RWPE2 (cell line): ENCODE measurements around the gene TLR3.
A peak's percentile ranks its signal among the peaks of the same experiment; 100 is the strongest.

ENCODE experiments used
- ATAC-seq: fragments of 200-7000 bp; cut with Tn5 transposase; 3 replicates; pipeline ENCODE4 v1.9.1; 2021; ENCODE audit warnings: low read depth
- DNase-seq: peaks from one replicate; pipeline ENCODE4 v3.0.0-alpha.2; 2020; ENCODE audit warnings: low spot score
- H3K27ac ChIP-seq: fragments of 450-650 bp; 2 replicates; pipeline ENCODE4 v1.5.1; 2017; ENCODE audit warnings: mild to moderate bottlenecking; ENCODE audit not compliant: poor library complexity, severe bottlenecking
- H3K27me3 ChIP-seq: fragments of 250-450 bp; sonication (Bioruptor Pico); 2 replicates; pipeline ENCODE4 v1.5.1; 2021; ENCODE audit warnings: mild to moderate bottlenecking, moderate library complexity; ENCODE audit not compliant: insufficient read depth, poor library complexity, severe bottlenecking
- H3K36me3 ChIP-seq: fragments of 250-450 bp; sonication (Bioruptor Pico); 2 replicates; pipeline ENCODE4 v1.5.1; 2020; ENCODE audit warnings: low read depth, mild to moderate bottlenecking, moderate library complexity
- H3K4me1 ChIP-seq: fragments of 250-450 bp; sonication (Bioruptor Pico); 2 replicates; pipeline ENCODE4 v1.5.1; 2021; ENCODE audit warnings: mild to moderate bottlenecking, moderate library complexity; ENCODE audit not compliant: insufficient read depth, poor library complexity, severe bottlenecking
- H3K4me3 ChIP-seq: fragments of 250-450 bp; sonication (Bioruptor Pico); 2 replicates; pipeline ENCODE4 v1.5.1; 2021; ENCODE audit warnings: mild to moderate bottlenecking, moderate library complexity; ENCODE audit not compliant: severe bottlenecking
- H3K9me3 ChIP-seq: fragments of 250-450 bp; sonication (Bioruptor Pico); 2 replicates; pipeline ENCODE4 v1.5.1; 2021; ENCODE audit warnings: mild to moderate bottlenecking, moderate library complexity; ENCODE audit not compliant: severe bottlenecking
- TF ChIP-seq, protein P1 (sequence below): fragments of 450-650 bp; IDR thresholded peaks from one replicate; pipeline ENCODE4 v1.5.1; 2017; ENCODE audit warnings: mild to moderate bottlenecking, moderate library complexity; ENCODE audit not compliant: poor library complexity, severe bottlenecking

The TLR3 gene

DNA sequence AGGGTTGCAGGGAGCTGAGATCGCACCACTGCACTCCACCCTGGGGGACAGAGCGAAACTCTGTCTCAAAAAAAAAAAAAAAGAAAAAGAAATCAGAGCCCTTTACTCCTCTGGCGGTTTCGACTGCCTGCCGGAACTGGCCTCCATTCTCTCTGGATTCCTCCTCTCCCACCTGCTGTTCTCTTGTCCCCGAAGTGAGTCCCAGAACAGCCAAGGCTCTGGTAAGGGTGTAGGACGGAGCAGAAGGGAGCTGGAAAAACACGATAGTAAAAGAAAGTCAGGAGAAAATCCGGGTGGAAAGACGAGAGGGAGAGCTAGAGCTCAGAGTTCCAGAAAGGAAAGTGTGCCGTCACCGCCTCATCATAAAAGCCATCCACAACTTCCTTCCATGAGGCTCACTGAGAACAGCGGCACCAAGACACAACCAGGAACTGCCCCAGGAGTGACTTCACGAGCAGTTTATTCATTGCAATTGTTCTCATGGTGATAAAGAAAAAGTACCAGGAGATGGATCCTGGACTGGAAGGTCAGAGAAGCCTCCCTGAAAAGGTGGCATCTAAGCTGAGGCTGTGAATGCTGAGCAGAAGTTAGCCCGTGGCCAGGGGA, 12.3 kb downstream of the TLR3 start:
- TF ChIP-seq, protein P1, sequence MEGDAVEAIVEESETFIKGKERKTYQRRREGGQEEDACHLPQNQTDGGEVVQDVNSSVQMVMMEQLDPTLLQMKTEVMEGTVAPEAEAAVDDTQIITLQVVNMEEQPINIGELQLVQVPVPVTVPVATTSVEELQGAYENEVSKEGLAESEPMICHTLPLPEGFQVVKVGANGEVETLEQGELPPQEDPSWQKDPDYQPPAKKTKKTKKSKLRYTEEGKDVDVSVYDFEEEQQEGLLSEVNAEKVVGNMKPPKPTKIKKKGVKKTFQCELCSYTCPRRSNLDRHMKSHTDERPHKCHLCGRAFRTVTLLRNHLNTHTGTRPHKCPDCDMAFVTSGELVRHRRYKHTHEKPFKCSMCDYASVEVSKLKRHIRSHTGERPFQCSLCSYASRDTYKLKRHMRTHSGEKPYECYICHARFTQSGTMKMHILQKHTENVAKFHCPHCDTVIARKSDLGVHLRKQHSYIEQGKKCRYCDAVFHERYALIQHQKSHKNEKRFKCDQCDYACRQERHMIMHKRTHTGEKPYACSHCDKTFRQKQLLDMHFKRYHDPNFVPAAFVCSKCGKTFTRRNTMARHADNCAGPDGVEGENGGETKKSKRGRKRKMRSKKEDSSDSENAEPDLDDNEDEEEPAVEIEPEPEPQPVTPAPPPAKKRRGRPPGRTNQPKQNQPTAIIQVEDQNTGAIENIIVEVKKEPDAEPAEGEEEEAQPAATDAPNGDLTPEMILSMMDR, result no peak
- DNase-seq, result no peak
- Histone ChIP-seq H3K9me3 (no peaks in the 10 kb centered on the region), H3K27ac (no peak overlapping the region), H3K4me1 (no peaks in the 10 kb centered on the region), H3K36me3 (no peaks in the 10 kb centered on the region), H3K4me3 (no peak overlapping the region), H3K27me3 (no peaks in the 10 kb centered on the region)
- no peak for ATAC-seq

DNA sequence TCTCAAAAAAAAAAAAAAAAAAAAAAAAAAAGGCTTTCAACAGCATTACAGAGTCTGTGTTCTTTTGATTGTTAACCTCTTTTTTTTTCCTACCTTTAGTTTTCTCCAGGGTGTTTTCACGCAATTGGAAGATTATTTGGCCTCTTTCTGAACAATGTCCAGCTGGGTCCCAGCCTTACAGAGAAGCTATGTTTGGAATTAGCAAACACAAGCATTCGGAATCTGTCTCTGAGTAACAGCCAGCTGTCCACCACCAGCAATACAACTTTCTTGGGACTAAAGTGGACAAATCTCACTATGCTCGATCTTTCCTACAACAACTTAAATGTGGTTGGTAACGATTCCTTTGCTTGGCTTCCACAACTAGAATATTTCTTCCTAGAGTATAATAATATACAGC, 13.3 kb downstream of the TLR3 start:
- H3K9me3 ChIP-seq, result no peaks in the 10 kb centered on the region
- TF ChIP-seq, protein P1, result no peak
- ATAC-seq (no peak), DNase-seq (no peak)
- H3K36me3 ChIP-seq, result no peaks in the 10 kb centered on the region
- no peak overlapping the region for H3K4me3 ChIP-seq
- H3K4me1 ChIP-seq, result no peaks in the 10 kb centered on the region
- H3K27ac ChIP-seq, result no peak overlapping the region
- no peaks in the 10 kb centered on the region for H3K27me3 ChIP-seq

DNA sequence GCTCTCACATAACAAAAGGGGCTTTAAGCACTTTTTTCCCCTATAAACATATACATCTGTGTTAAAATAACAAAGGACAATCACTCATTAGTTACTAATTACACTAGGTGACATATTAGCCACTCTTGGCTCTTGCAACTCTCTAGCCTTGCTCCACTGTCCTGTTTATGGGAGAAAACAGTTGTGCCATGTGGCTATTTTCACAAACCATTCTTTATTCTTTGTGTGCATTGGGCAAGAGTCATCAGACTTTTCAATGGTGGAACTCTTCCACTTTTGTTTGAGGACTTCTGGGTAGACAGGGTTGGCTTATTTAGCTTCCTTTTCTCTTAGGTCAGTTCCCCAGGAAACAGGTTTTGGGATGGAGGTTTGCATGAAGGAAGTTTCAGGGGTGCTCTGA, 19.6 kb downstream of the TLR3 start:
- Histone ChIP-seq H3K4me3 (no peak overlapping the region), H3K27me3 (no peaks in the 10 kb centered on the region), H3K36me3 (no peaks in the 10 kb centered on the region), H3K4me1 (no peaks in the 10 kb centered on the region), H3K27ac (no peak overlapping the region), H3K9me3 (no peaks in the 10 kb centered on the region)
- DNase-seq, result no peak
- TF ChIP-seq, protein P1, result no peak
- no peak for ATAC-seq

DNA sequence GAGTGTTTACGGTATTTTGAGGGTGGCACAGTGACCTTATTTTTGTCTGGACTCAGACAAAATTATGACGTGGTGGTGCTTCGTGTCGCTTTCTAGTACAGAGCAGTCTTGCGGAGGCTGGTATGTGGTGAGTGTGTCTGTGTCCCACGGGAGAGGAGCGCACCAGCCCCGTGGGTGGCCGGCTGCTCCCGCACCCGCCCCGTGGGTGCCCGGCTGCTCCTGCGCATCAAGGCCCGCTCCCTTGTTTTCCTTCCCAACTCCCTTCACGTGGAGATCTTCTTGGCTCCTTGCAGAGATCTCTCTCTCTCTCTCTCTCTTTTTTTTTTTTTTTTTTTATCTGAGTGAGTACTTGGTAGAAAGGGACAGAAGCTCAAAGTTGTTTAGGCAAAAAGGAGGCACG, 23.3 kb downstream of the TLR3 start:
- Histone ChIP-seq H3K36me3 (no peaks in the 10 kb centered on the region), H3K9me3 (no peaks in the 10 kb centered on the region), H3K4me1 (no peaks in the 10 kb centered on the region), H3K27ac (no peak overlapping the region), H3K27me3 (no peaks in the 10 kb centered on the region), H3K4me3 (no peak overlapping the region)
- DNase-seq, result no peak
- ATAC-seq, result no peak
- TF ChIP-seq, protein P1, result no peak

DNA sequence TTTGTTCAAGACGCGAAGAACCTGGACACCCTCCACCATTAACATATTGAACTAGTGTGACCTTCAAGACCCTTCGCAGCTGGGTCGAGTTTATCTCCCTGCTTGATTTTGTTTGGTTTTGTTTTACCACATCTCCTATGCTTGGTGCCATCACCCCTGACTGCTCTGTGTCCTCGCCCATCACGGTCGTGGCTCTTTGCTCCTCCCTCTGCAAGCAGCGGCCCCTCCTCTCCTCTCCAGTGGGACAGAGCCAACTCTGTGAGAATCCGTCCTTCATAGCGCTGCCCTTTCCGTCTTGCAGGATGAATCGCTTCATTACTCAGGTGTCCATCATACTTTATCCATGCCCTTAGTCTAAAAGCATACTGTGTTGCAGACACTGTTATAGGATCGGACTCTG, 26.4 kb downstream of the TLR3 start:
- Histone ChIP-seq H3K9me3 (no peaks in the 10 kb centered on the region), H3K27ac (no peak overlapping the region), H3K27me3 (no peaks in the 10 kb centered on the region), H3K4me1 (no peaks in the 10 kb centered on the region), H3K36me3 (no peaks in the 10 kb centered on the region), H3K4me3 (no peak overlapping the region)
- no peak for DNase-seq
- TF ChIP-seq, protein P1, result no peak
- peak; percentile 49; the same call in 2 of the 3 replicates for ATAC-seq
